Effector memory CD8-positive, alpha-beta T cell (primary cell): ENCODE measurements around the gene TNF.
"Not testable (repeated sequence)": the region's sequence is repeated elsewhere in the genome, so short reads cannot be mapped to it uniquely, and the experiment has no call there.

ENCODE experiments used
- ATAC-seq: fragments of 150-1000 bp; cut with Tn5 transposase; replicated peaks from 2 replicates; pipeline ENCODE4 v1.10.0; 2021; ENCODE audit warnings: mild to moderate bottlenecking, moderate library complexity
- DNase-seq, 3 experiments: peaks; one replicate each; pipeline ENCODE4 v3.0.0; 2021
- H3K27ac Mint-ChIP-seq, 2 donors: one replicate each; pipeline ENCODE4 v1.8.0; 2022; ENCODE audit warnings: mild to moderate bottlenecking in 2 of 2, mixed read lengths in 2 of 2, moderate library complexity in 2 of 2
- H3K27me3 Mint-ChIP-seq, 2 donors: one replicate each; pipeline ENCODE4 v1.8.0; 2022; ENCODE audit warnings: mixed read lengths in 2 of 2
- H3K36me3 Mint-ChIP-seq: one replicate; pipeline ENCODE4 v1.8.0; 2022; ENCODE audit warnings: mild to moderate bottlenecking, moderate library complexity, mixed read lengths; ENCODE audit not compliant: insufficient read depth
- H3K4me1 Mint-ChIP-seq, 2 donors: one replicate each; pipeline ENCODE4 v1.8.0; 2022; ENCODE audit warnings: low read depth in 2 of 2, mixed read lengths in 2 of 2
- H3K4me3 Mint-ChIP-seq, 2 donors: one replicate each; pipeline ENCODE4 v1.8.0; 2022; ENCODE audit warnings: mild to moderate bottlenecking in 2 of 2, mixed read lengths in 2 of 2, moderate library complexity in 2 of 2
- H3K9me3 Mint-ChIP-seq, 2 donors: one replicate each; pipeline ENCODE4 v1.8.0; 2022; ENCODE audit warnings: mixed read lengths in 2 of 2

Gene TNF

GRCh38 chr6:31580807-31581433, 5.6 kb downstream of the TNF start:
- Mint-ChIP-seq H3K27ac (peak overlapping the region; percentile 98 to 99), H3K4me3 (peak overlapping the region; percentile 82 to 99), H3K9me3 (no peaks in the 10 kb centered on the region), H3K4me1 (peaks cover 65 to 73% of the 10 kb centered on the region in 2 donors), H3K27me3 (no peaks in the 10 kb centered on the region), H3K36me3 (peaks cover 49% of the 10 kb centered on the region)
- peak; percentile 78 for ATAC-seq
- DNase-seq, result peak; percentile 85 to 91 (median 86)

- H3K27ac Mint-ChIP-seq, result peak overlapping the region; percentile 98 to 99
- DNase-seq (no peak), ATAC-seq (no peak)
- no peaks in the 10 kb centered on the region for H3K9me3 Mint-ChIP-seq
- peaks cover 45% of the 10 kb centered on the region for H3K36me3 Mint-ChIP-seq
- peak overlapping the region; percentile 82 to 99 for H3K4me3 Mint-ChIP-seq
- no peaks in the 10 kb centered on the region for H3K27me3 Mint-ChIP-seq
- H3K4me1 Mint-ChIP-seq, result peaks cover 69 to 73% of the 10 kb centered on the region in 2 donors
Measured at GRCh38 chr6:31581434-31582229, 6.3 kb downstream of the TNF start.

- H3K27ac Mint-ChIP-seq, result peak within 1 kb of the TSS; percentile 98 to 99
- H3K4me1 Mint-ChIP-seq, result peaks cover 69 to 73% of the 10 kb centered on the region in 2 donors
- H3K27me3 Mint-ChIP-seq, result no peaks in the 10 kb centered on the region
- peak within 1 kb of the TSS; percentile 82 to 99 for H3K4me3 Mint-ChIP-seq
- H3K36me3 Mint-ChIP-seq, result peaks cover 40% of the 10 kb centered on the region
- ATAC-seq (peak; percentile 35), DNase-seq (no peak)
- H3K9me3 Mint-ChIP-seq, result no peaks in the 10 kb centered on the region
Measured at GRCh38 chr6:31582230-31582643, 6.9 kb downstream of the TNF start, which contains the start of gene LTB. Gene LTB, minus strand, starts transcription at chr6:31582424. Its CDS starts 7 bp downstream, at chr6:31582417.

- Mint-ChIP-seq H3K4me1 (peaks cover 70 to 74% of the 10 kb centered on the region in 2 donors), H3K27me3 (no peaks in the 10 kb centered on the region), H3K4me3 (peak overlapping the region; percentile 72 to 77), H3K36me3 (peaks cover 34% of the 10 kb centered on the region), H3K9me3 (no peaks in the 10 kb centered on the region), H3K27ac (peak overlapping the region; percentile 88 to 95)
- ATAC-seq (peak; percentile 9), DNase-seq (no peak)
Measured at GRCh38 chr6:31585491-31585890, 10.1 kb downstream of the TNF start.

GRCh38 chr6:31586008-31586407, 10.6 kb downstream of the TNF start, which contains the start of gene LST1:
Gene LST1, plus strand, starts transcription at chr6:31586277. Its CDS starts 1,023 bp downstream, at chr6:31587300.
- Mint-ChIP-seq H3K27ac (peak within 1 kb of the TSS; percentile 88 to 95), H3K9me3 (no peaks in the 10 kb centered on the region), H3K4me1 (peaks cover 67 to 72% of the 10 kb centered on the region in 2 donors), H3K4me3 (peak within 1 kb of the TSS; percentile 72 to 77), H3K27me3 (no peaks in the 10 kb centered on the region), H3K36me3 (peaks cover 29% of the 10 kb centered on the region)
- ATAC-seq (no peak), DNase-seq (no peak)

- H3K9me3 Mint-ChIP-seq, result no peaks in the 10 kb centered on the region
- peak in 1 of 3 experiments; percentile 44 for DNase-seq
Measured at GRCh38 chr6:31586599-31587281, 11.4 kb downstream of the TNF start.

GRCh38 chr6:31587791-31588777, 12.7 kb downstream of the TNF start:
- ATAC-seq, result no peak
- H3K9me3 Mint-ChIP-seq, result no peaks in the 10 kb centered on the region
- peak overlapping the region; percentile 88 to 95 for H3K27ac Mint-ChIP-seq
- peaks cover 32% of the 10 kb centered on the region for H3K36me3 Mint-ChIP-seq
- H3K27me3 Mint-ChIP-seq, result no peaks in the 10 kb centered on the region
- H3K4me1 Mint-ChIP-seq, result peaks cover 54 to 60% of the 10 kb centered on the region in 2 donors
- DNase-seq, result no peak
- H3K4me3 Mint-ChIP-seq, result peak overlapping the region; percentile 72 to 77

More at GRCh38 chr6:31586599-31587281, 11.4 kb downstream of the TNF start:
- Mint-ChIP-seq H3K27me3 (no peaks in the 10 kb centered on the region), H3K36me3 (peaks cover 21% of the 10 kb centered on the region), H3K27ac (peak overlapping the region; percentile 88 to 95), H3K4me3 (peak overlapping the region; percentile 72 to 77), H3K4me1 (peaks cover 62 to 65% of the 10 kb centered on the region in 2 donors)
- peak; percentile 76 for ATAC-seq

- Mint-ChIP-seq H3K36me3 (peaks cover 40% of the 10 kb centered on the region), H3K27me3 (no peaks in the 10 kb centered on the region), H3K27ac (peak overlapping the region; percentile 83 to 95), H3K4me1 (peaks cover 57 to 66% of the 10 kb centered on the region in 2 donors), H3K4me3 (peak overlapping the region; percentile 42 to 77), H3K9me3 (no peaks in the 10 kb centered on the region)
- no peak for ATAC-seq
- no peak for DNase-seq
Measured at GRCh38 chr6:31588871-31589650, 13.7 kb downstream of the TNF start.

GRCh38 chr6:31590691-31591090, 15.3 kb downstream of the TNF start:
- H3K36me3 Mint-ChIP-seq, result peaks cover 36% of the 10 kb centered on the region
- peaks cover 49 to 65% of the 10 kb centered on the region in 2 donors for H3K4me1 Mint-ChIP-seq
- not testable (repeated sequence) for ATAC-seq, H3K27me3 Mint-ChIP-seq, DNase-seq, H3K9me3 Mint-ChIP-seq
- H3K4me3 Mint-ChIP-seq, result peak overlapping the region in 1 of 2 donors; percentile 77
- H3K27ac Mint-ChIP-seq, result peak overlapping the region in 1 of 2 donors; percentile 71

GRCh38 chr6:31592396-31592771, 17.0 kb downstream of the TNF start:
- H3K27me3 Mint-ChIP-seq, result no peaks in the 10 kb centered on the region
- H3K27ac Mint-ChIP-seq, result peak overlapping the region; percentile 71 to 91
- ATAC-seq (peak; percentile 19), DNase-seq (no peak)
- H3K9me3 Mint-ChIP-seq, result no peaks in the 10 kb centered on the region
- H3K4me1 Mint-ChIP-seq, result peaks cover 44 to 59% of the 10 kb centered on the region in 2 donors
- peak overlapping the region; percentile 77 to 78 for H3K4me3 Mint-ChIP-seq
- H3K36me3 Mint-ChIP-seq, result peaks cover 31% of the 10 kb centered on the region

- peak overlapping the region in 1 of 2 donors; percentile 56 for H3K27ac Mint-ChIP-seq
- peak overlapping the region in 1 of 2 donors; percentile 47 for H3K4me3 Mint-ChIP-seq
- peak; percentile 60 for ATAC-seq
- H3K4me1 Mint-ChIP-seq, result peaks cover 33 to 42% of the 10 kb centered on the region in 2 donors
- H3K9me3 Mint-ChIP-seq, result no peaks in the 10 kb centered on the region
- H3K27me3 Mint-ChIP-seq, result no peaks in the 10 kb centered on the region
- peak; percentile 47 to 51 (median 49) for DNase-seq
- H3K36me3 Mint-ChIP-seq, result peaks cover 28% of the 10 kb centered on the region
Measured at GRCh38 chr6:31597006-31597405, 21.6 kb downstream of the TNF start.

- Mint-ChIP-seq H3K4me1 (no peaks in the 10 kb centered on the region), H3K9me3 (no peaks in the 10 kb centered on the region), H3K27ac (no peak overlapping the region), H3K27me3 (no peaks in the 10 kb centered on the region), H3K36me3 (peaks cover 4% of the 10 kb centered on the region), H3K4me3 (no peak overlapping the region)
- ATAC-seq (no peak), DNase-seq (no peak)
Measured at GRCh38 chr6:31607317-31607716, 32.0 kb downstream of the TNF start.
